GM12873 (cell line): Measurements from ENCODE around the gene UBASH3B.
A peak's percentile ranks its signal among the peaks of the same experiment; 100 is the strongest.

Experiments
- TF ChIP-seq, protein P1 (sequence below): IDR thresholded peaks from 2 replicates; pipeline ENCODE4 v1.5.1; 2012; ENCODE audit warnings: low read depth, mild to moderate bottlenecking, moderate library complexity, low read length, control low read depth; ENCODE audit not compliant: insufficient read depth; ENCODE audit errors: missing control alignments

Gene UBASH3B

DNA sequence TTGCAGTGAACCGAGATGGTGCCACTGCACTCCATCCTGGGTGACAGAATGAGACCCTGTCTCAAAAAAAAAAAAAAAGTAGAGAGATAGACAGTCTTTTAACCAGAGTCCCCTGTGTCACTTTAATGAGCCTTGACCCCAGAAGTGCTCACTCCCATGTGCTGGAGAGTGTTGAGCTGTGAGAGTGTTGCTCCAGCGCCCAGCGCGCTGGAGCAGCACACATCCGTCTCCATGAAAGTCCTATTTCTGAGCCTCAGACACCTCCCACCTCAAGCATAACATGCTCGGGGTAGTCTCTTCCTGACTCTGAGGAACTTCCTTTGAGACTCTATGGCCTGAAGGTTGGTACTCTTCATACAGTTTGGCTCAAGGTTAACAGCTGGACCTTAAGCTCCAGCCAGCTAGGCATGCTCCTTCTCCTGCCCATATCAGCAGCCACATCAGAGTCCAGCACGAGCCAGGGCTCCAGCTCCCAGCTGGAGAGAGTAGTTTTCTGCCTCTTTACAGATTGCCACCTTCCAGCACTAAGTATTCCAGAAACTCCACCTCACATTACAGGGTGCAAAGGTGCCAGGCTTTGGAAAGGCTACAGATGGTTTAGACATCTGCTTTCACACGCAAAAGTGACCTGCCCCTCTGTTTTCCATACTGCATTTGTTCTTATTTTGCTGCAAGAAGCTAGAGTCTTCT, 29.4 kb upstream of the UBASH3B start:
- TF ChIP-seq, protein P1, sequence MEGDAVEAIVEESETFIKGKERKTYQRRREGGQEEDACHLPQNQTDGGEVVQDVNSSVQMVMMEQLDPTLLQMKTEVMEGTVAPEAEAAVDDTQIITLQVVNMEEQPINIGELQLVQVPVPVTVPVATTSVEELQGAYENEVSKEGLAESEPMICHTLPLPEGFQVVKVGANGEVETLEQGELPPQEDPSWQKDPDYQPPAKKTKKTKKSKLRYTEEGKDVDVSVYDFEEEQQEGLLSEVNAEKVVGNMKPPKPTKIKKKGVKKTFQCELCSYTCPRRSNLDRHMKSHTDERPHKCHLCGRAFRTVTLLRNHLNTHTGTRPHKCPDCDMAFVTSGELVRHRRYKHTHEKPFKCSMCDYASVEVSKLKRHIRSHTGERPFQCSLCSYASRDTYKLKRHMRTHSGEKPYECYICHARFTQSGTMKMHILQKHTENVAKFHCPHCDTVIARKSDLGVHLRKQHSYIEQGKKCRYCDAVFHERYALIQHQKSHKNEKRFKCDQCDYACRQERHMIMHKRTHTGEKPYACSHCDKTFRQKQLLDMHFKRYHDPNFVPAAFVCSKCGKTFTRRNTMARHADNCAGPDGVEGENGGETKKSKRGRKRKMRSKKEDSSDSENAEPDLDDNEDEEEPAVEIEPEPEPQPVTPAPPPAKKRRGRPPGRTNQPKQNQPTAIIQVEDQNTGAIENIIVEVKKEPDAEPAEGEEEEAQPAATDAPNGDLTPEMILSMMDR = no peak

GRCh38 chr11:122627745-122628144, 27.8 kb upstream of the UBASH3B start:
- TF ChIP-seq, protein P1 = no peak

- TF ChIP-seq, protein P1 = peak; percentile 91
These were observed 26.5 kb upstream of the UBASH3B start for GRCh38 chr11:122628810-122629555.

DNA sequence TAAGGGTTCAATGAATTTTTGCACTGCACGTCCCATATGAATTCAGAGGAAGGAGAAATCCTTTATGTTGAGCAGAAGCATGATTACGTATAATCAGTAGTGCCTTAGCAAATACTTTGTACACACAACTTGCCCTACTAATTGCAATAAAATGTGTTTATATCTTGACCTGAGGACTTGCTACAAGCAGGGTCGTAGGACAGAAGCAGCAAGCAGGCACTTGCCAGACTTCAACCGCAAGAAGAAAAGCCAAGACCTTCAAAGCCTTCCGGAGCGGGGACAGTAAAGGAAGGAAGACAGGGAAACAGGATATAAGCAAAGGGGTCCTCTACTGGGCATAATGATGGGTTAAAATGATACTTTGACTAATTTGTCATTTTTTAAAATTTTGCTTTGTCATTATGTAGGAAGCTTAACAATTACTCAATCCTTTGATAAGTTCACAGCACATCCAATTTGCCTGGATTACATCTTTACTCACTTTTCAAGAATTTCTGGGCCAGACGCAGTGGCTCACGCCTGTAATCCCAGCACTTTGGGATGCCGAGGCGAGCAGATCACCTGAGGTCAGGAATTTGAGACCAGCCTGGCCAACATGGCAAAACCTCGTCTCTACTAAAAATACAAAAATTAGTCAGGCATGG, 23.2 kb upstream of the UBASH3B start:
- TF ChIP-seq, protein P1 = no peak

- TF ChIP-seq, protein P1 = peak; percentile 54
These were observed 22.2 kb upstream of the UBASH3B start for GRCh38 chr11:122633219-122633829.

- TF ChIP-seq, protein P1 = no peak
These were observed 21.0 kb upstream of the UBASH3B start for GRCh38 chr11:122634501-122634900.

GRCh38 chr11:122637541-122637940, 18.0 kb upstream of the UBASH3B start:
- TF ChIP-seq, protein P1 = no peak
